HG02571 (cell line): Measurements from ENCODE around the gene TCHHL1.

Experiments used
- ATAC-seq: cut with Tn5 transposase; IDR thresholded peaks from one replicate; pipeline ENCODE4 v1.9.1; 2021; ENCODE audit warnings: mild to moderate bottlenecking, moderate library complexity; ENCODE audit not compliant: unreplicated experiment

Gene TCHHL1

GRCh38 chr1:152039886-152040285 is 49.0 kb downstream of the TCHHL1 start:
- ATAC-seq: no peak

GRCh38 chr1:152039461-152039860 is 49.4 kb downstream of the TCHHL1 start:
- no peak for ATAC-seq

GRCh38 chr1:152038871-152039270 is 50.0 kb downstream of the TCHHL1 start:
- no peak for ATAC-seq

GRCh38 chr1:152036267-152037216 is 52.3 kb downstream of the TCHHL1 start, which contains the start of gene S100A11:
S100A11 (minus strand) TSS chr1:152037004; CDS start chr1:152036915, 89 bp downstream.
- ATAC-seq: peak; percentile 43

- ATAC-seq: no peak
Observed at GRCh38 chr1:152035539-152036266, 53.2 kb downstream of the TCHHL1 start.

GRCh38 chr1:152034654-152035538 is 54.0 kb downstream of the TCHHL1 start:
- ATAC-seq: no peak

GRCh38 chr1:152034324-152034653 is 54.6 kb downstream of the TCHHL1 start:
- ATAC-seq: no peak
